ENCODE data around the gene MIOX. TPM values are rescaled to one million over a fixed set of nuclear protein-coding genes. Genes with fewer than 3 reads are reported as not detected.
A peak's percentile ranks its signal among the peaks of the same experiment; 100 is the strongest.

MIOX gene
- total and polyA plus RNA-seq, 2 of the 13 experiments (the other 11 are each of a cell fraction or from before 2014, with no cell fraction given), result 1.5 to 2.9 TPM

DNA sequence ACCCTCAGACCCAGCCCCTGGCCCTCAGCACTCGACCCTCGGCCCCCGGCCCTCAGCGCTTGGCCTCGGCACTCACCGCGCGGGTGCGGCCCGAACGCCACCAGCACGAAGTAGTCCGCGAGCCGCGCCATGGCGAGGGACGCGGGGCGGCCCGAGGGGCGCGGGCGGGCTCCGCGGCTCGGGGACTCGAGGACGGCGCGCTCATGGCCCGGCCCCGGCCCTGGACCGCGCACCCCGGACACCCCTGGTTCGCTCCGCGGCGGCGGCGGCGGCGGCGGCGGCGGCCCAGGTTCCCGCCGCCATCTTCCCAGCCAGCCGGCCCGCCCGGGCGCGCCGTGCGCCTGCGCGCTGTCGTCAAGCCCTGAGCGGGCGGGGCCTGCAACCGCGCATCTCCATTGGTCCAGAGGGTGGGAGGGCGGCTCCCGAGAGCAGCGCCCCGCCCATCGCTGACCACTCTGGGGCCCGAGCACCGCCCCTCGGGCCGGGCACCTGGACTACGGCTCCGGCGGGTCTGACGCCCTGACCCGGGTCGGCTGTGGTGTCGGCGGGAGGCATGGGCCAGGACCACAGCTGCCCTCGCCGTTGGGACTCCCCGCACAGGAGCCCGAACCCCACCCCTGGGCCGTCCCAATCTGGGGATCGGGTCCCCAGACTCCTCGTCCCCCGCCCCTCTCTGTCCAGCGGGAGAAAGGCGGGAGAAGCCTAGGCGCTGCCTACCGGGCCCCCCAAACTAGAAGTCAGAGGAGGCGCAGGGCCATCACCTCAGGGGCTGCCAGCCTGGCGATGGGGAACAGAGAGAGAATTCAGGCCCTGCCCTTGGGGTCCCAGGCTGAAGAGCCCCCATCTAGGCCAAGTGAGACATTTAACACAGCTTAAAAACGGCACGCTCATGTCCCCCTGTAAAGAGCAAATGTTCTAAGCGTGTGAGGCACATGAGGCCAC lies 11.7 kb upstream of the MIOX start, which contains the start of gene SBF1 (continued):
- TF ChIP-seq, protein P1, sequence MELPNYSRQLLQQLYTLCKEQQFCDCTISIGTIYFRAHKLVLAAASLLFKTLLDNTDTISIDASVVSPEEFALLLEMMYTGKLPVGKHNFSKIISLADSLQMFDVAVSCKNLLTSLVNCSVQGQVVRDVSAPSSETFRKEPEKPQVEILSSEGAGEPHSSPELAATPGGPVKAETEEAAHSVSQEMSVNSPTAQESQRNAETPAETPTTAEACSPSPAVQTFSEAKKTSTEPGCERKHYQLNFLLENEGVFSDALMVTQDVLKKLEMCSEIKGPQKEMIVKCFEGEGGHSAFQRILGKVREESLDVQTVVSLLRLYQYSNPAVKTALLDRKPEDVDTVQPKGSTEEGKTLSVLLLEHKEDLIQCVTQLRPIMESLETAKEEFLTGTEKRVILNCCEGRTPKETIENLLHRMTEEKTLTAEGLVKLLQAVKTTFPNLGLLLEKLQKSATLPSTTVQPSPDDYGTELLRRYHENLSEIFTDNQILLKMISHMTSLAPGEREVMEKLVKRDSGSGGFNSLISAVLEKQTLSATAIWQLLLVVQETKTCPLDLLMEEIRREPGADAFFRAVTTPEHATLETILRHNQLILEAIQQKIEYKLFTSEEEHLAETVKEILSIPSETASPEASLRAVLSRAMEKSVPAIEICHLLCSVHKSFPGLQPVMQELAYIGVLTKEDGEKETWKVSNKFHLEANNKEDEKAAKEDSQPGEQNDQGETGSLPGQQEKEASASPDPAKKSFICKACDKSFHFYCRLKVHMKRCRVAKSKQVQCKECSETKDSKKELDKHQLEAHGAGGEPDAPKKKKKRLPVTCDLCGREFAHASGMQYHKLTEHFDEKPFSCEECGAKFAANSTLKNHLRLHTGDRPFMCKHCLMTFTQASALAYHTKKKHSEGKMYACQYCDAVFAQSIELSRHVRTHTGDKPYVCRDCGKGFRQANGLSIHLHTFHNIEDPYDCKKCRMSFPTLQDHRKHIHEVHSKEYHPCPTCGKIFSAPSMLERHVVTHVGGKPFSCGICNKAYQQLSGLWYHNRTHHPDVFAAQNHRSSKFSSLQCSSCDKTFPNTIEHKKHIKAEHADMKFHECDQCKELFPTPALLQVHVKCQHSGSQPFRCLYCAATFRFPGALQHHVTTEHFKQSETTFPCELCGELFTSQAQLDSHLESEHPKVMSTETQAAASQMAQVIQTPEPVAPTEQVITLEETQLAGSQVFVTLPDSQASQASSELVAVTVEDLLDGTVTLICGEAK (IDR thresholded peaks at IDR 0.05), result no peak
- TF ChIP-seq, protein P1 (CRISPR knock-in tag; IDR thresholded peaks at IDR 0.05), result no peak
- TF ChIP-seq JARID2 (CRISPR knock-in tag; IDR thresholded peaks at IDR 0.05; ENCODE audit: insufficient replicate concordance) (no peak), KDM6A (CRISPR knock-in tag; IDR thresholded peaks at IDR 0.05; ENCODE audit: low read depth) (no peak), ZNF883 (CRISPR knock-in tag; IDR thresholded peaks at IDR 0.05; ENCODE audit: not compliant biosample characterization) (no peak), NR2C2 (CRISPR knock-in tag; IDR thresholded peaks at IDR 0.05; ENCODE audit: borderline replicate concordance) (0 out of 2 replicates have a peak, but pooled peaks have one; percentile 15), TAF1 (CRISPR knock-in tag; IDR thresholded peaks at IDR 0.05) (peak; percentile 76), ZC3H13 (CRISPR knock-in tag; IDR thresholded peaks at IDR 0.05) (no peak), SMYD3 (CRISPR knock-in tag; IDR thresholded peaks at IDR 0.05) (no peak), ZNF451 (CRISPR knock-in tag; IDR thresholded peaks at IDR 0.05) (no peak), ZNF24 (IDR thresholded peaks at IDR 0.05) (no peak), ZNF790 (CRISPR knock-in tag; IDR thresholded peaks at IDR 0.05; ENCODE audit: borderline replicate concordance) (no peak), NFE2L1 (CRISPR knock-in tag; IDR thresholded peaks at IDR 0.05; ENCODE audit: borderline replicate concordance) (no peak), CEBPB (IDR thresholded peaks at IDR 0.05; ENCODE audit: borderline replicate concordance, low read depth, low read length) (no peak)
- TF ChIP-seq, protein P2, sequence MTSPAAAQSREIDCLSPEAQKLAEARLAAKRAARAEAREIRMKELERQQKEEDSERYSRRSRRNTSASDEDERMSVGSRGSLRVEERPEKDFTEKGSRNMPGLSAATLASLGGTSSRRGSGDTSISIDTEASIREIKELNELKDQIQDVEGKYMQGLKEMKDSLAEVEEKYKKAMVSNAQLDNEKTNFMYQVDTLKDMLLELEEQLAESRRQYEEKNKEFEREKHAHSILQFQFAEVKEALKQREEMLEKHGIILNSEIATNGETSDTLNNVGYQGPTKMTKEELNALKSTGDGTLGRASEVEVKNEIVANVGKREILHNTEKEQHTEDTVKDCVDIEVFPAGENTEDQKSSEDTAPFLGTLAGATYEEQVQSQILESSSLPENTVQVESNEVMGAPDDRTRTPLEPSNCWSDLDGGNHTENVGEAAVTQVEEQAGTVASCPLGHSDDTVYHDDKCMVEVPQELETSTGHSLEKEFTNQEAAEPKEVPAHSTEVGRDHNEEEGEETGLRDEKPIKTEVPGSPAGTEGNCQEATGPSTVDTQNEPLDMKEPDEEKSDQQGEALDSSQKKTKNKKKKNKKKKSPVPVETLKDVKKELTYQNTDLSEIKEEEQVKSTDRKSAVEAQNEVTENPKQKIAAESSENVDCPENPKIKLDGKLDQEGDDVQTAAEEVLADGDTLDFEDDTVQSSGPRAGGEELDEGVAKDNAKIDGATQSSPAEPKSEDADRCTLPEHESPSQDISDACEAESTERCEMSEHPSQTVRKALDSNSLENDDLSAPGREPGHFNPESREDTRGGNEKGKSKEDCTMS (CRISPR knock-in tag; conservative IDR thresholded peaks at IDR 0.05), result no peak
